SU-DHL-6 (cell line): ENCODE measurements around the gene S100A7A.

Experiments used
- EZH2phosphoT487 ChIP-seq: fragments of 200-600 bp; sonication (generic), shearing (Covaris generic); conservative IDR thresholded peaks from 2 replicates; pipeline ENCODE4 v1.6.1; 2018; ENCODE audit warnings: mild to moderate bottlenecking, antibody characterized with exemption, low read length, moderate library complexity, mixed read lengths
- TF ChIP-seq, protein P1 (sequence below): fragments of 200-600 bp; sonication (generic); IDR thresholded peaks from one replicate; pipeline ENCODE4 v1.5.1; 2017; ENCODE audit warnings: antibody characterized with exemption, mild to moderate bottlenecking, low read length, moderate library complexity; ENCODE audit not compliant: insufficient read depth, poor library complexity, severe bottlenecking

DNA sequence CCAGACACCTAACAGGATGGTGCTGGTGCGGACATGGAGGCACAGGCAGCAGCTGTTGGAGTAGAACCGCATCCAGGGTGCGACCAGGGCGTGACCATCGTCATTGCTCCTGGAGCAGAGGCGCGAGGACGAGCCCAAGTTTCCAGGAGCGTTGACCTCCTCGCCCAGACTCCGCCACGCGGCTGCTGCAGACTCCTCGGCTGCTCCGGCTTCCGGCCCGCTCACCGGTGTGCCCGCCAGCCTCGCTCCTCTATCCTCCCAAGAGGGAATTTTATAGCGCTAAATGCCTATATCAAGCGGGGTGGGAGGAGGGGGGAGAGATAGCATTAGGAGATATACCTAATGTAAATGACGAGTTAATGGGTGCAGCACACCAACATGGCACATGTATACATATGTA, 35.6 kb upstream of the S100A7A start:
- TF ChIP-seq, protein P1, sequence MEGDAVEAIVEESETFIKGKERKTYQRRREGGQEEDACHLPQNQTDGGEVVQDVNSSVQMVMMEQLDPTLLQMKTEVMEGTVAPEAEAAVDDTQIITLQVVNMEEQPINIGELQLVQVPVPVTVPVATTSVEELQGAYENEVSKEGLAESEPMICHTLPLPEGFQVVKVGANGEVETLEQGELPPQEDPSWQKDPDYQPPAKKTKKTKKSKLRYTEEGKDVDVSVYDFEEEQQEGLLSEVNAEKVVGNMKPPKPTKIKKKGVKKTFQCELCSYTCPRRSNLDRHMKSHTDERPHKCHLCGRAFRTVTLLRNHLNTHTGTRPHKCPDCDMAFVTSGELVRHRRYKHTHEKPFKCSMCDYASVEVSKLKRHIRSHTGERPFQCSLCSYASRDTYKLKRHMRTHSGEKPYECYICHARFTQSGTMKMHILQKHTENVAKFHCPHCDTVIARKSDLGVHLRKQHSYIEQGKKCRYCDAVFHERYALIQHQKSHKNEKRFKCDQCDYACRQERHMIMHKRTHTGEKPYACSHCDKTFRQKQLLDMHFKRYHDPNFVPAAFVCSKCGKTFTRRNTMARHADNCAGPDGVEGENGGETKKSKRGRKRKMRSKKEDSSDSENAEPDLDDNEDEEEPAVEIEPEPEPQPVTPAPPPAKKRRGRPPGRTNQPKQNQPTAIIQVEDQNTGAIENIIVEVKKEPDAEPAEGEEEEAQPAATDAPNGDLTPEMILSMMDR = no peak
- no peak for TF ChIP-seq EZH2phosphoT487
